ENCODE data around the gene TMCO4.
"Not testable (repeated sequence)": the region's sequence is repeated elsewhere in the genome, so short reads cannot be mapped to it uniquely, and the experiment has no call there.

Gene TMCO4

DNA sequence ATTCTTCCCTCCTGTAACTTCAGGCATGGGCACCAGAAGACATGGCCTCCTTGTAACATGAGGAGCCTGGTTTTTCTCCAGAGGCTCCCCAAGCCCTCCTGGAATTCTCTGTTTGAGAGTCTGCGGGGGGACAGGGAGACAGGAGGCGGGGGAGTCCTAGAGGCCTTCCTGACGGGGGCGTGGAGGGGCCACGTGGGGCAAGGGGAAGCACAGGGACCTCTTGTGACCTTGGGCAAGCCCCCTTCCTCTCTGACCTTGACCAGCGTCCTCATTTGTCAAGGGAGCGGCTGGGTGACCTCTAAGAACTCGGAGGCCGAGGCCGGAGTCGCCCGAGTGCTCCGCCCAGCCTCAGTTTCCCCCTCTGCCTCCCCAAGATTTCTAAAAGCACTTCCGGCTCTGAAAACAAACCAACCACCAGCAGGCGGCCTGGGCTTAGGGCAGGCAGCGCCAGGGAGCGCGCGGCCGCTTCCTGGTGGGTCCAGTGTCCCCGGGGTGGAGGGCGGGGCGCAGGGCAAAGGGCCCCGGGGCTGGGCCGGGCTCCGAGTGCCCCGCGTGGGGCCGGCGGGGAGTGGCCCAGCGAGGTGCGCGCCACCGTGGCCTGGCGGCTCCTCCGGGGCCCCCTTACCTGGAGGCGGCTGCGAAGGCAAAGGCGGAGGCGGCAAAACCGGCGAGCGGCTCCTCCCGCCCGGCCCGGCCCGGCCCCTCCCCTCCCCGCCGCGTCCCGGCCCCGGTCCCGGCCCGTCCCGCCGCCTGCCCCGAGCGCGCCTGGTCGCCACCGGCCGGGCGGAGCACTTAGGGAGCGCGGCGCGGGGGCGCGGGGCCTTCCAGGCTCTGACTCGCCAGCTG lies at the start of gene TMCO4:
Gene TMCO4 (minus strand): TSS at position 687 of the 846 bp plus-strand sequence. CDS start 19,158 bp downstream, outside the sequence.
- H3K4me3 ChIP-seq (ENCODE audit: low read length), result peak within 1 kb of the TSS; percentile 87
- peaks cover 14% of the 10 kb centered on the region for H3K4me1 ChIP-seq (ENCODE audit: control insufficient read depth, insufficient read depth, low read length)
- H3K9ac ChIP-seq (ENCODE audit: low read length), result peak within 1 kb of the TSS; percentile 97

GRCh38 chr1:19849307-19849706 lies 49.6 kb upstream of the TMCO4 start:
- H3K4me3 ChIP-seq (ENCODE audit: low read length); H3K9ac ChIP-seq (ENCODE audit: low read length); H3K9me3 ChIP-seq (ENCODE audit: control insufficient read depth, low read length); H3K27me3 ChIP-seq (ENCODE audit: control insufficient read depth, insufficient read depth, low read length); H3K36me3 ChIP-seq (ENCODE audit: control insufficient read depth, insufficient read depth, low read length): not testable (repeated sequence)
- peaks cover 12% of the 10 kb centered on the region for H3K4me1 ChIP-seq (ENCODE audit: control insufficient read depth, insufficient read depth, low read length)

More for the DNA sequence above, at the start of gene TMCO4:
- H3K27me3 ChIP-seq (ENCODE audit: control insufficient read depth, insufficient read depth, low read length), result no peaks in the 10 kb centered on the region
- H3K9me3 ChIP-seq (ENCODE audit: control insufficient read depth, low read length), result no peaks in the 10 kb centered on the region
- H3K36me3 ChIP-seq (ENCODE audit: control insufficient read depth, insufficient read depth, low read length), result no peaks in the 10 kb centered on the region

- H3K36me3 ChIP-seq (ENCODE audit: control insufficient read depth, insufficient read depth, low read length); H3K9ac ChIP-seq (ENCODE audit: low read length); H3K9me3 ChIP-seq (ENCODE audit: control insufficient read depth, low read length); H3K4me3 ChIP-seq (ENCODE audit: low read length); H3K27me3 ChIP-seq (ENCODE audit: control insufficient read depth, insufficient read depth, low read length): not testable (repeated sequence)
- peaks cover 12% of the 10 kb centered on the region for H3K4me1 ChIP-seq (ENCODE audit: control insufficient read depth, insufficient read depth, low read length)
Observed at GRCh38 chr1:19847334-19847733, 47.6 kb upstream of the TMCO4 start.

- H3K4me3 ChIP-seq (ENCODE audit: low read length), result no peak overlapping the region
- H3K36me3 ChIP-seq (ENCODE audit: control insufficient read depth, insufficient read depth, low read length), result no peaks in the 10 kb centered on the region
- H3K9ac ChIP-seq (ENCODE audit: low read length), result no peak overlapping the region
- H3K27me3 ChIP-seq (ENCODE audit: control insufficient read depth, insufficient read depth, low read length), result no peaks in the 10 kb centered on the region
- no peaks in the 10 kb centered on the region for H3K9me3 ChIP-seq (ENCODE audit: control insufficient read depth, low read length)
- peaks cover 12% of the 10 kb centered on the region for H3K4me1 ChIP-seq (ENCODE audit: control insufficient read depth, insufficient read depth, low read length)
Observed at GRCh38 chr1:19846338-19846737, 46.6 kb upstream of the TMCO4 start.

DNA sequence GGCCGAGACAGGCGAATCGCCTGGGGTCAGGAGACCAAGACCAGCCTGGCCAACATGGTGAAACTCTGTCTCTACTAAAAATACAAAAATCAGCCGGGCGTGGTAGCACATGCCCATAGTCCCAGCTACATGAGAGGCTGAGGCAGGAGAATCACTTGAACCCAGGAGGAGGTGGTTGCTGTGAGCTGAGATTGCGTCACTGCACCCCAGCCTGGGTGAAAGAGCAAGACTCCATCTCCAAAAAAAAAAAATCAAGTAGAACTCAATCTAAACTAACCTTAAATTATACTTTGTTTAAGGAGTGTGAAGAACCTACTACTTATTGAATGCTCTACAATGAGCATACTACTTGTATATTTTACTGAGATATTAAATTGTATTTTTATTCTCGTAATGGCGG lies 45.8 kb upstream of the TMCO4 start:
- Histone ChIP-seq H3K9ac (ENCODE audit: low read length) (no peak overlapping the region), H3K4me3 (ENCODE audit: low read length) (no peak overlapping the region), H3K27me3 (ENCODE audit: control insufficient read depth, insufficient read depth, low read length) (no peaks in the 10 kb centered on the region), H3K4me1 (ENCODE audit: control insufficient read depth, insufficient read depth, low read length) (peaks cover 12% of the 10 kb centered on the region), H3K9me3 (ENCODE audit: control insufficient read depth, low read length) (no peaks in the 10 kb centered on the region), H3K36me3 (ENCODE audit: control insufficient read depth, insufficient read depth, low read length) (no peaks in the 10 kb centered on the region)

DNA sequence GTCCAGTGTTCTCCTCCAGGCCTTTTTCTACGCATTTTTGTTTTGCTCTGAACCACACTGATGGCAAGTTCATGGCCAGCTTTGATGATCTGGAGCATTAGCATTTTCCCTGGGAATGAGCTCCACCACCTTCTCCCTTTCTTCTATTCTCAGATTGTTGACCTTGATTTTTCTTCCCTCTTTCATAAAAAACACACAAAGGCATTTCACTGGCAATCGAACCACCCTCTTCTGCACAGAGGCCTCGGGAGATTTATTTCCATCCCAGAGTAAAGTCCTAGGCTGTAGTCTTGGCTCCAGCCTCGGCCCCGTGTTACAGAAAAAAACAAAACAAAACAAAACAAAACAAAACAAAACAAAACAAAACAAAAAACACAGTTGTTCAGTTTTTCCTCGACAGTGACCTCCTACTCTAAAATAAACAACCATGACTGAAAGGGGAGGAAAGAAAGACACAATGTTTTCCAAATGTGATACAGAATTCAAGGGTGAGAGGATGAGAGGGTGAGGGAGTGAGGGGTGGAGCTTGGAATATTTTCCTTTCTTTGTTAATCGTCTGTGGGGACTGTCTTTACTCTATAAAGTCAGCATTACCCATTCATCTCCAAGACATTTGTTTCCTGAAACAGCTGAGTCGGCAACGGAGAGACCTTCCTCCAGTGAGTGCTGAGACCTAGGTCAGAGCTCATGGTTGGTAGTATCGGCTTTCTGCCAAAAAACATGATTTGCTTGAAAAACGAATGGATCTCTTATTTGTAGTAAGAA lies 45.2 kb upstream of the TMCO4 start:
- no peaks in the 10 kb centered on the region for H3K27me3 ChIP-seq (ENCODE audit: control insufficient read depth, insufficient read depth, low read length)
- peaks cover 12% of the 10 kb centered on the region for H3K4me1 ChIP-seq (ENCODE audit: control insufficient read depth, insufficient read depth, low read length)
- no peaks in the 10 kb centered on the region for H3K9me3 ChIP-seq (ENCODE audit: control insufficient read depth, low read length)
- no peak overlapping the region for H3K9ac ChIP-seq (ENCODE audit: low read length)
- no peak overlapping the region for H3K4me3 ChIP-seq (ENCODE audit: low read length)
- H3K36me3 ChIP-seq (ENCODE audit: control insufficient read depth, insufficient read depth, low read length), result no peaks in the 10 kb centered on the region

- H3K9ac ChIP-seq (ENCODE audit: low read length), result no peak overlapping the region
- no peaks in the 10 kb centered on the region for H3K36me3 ChIP-seq (ENCODE audit: control insufficient read depth, insufficient read depth, low read length)
- H3K9me3 ChIP-seq (ENCODE audit: control insufficient read depth, low read length), result no peaks in the 10 kb centered on the region
- H3K4me1 ChIP-seq (ENCODE audit: control insufficient read depth, insufficient read depth, low read length), result no peaks in the 10 kb centered on the region
- no peak overlapping the region for H3K4me3 ChIP-seq (ENCODE audit: low read length)
- H3K27me3 ChIP-seq (ENCODE audit: control insufficient read depth, insufficient read depth, low read length), result no peaks in the 10 kb centered on the region
Observed at GRCh38 chr1:19840228-19840627, 40.5 kb upstream of the TMCO4 start.

GRCh38 chr1:19837866-19838265 lies 38.1 kb upstream of the TMCO4 start:
- Histone ChIP-seq H3K9ac (ENCODE audit: low read length) (no peak overlapping the region), H3K4me3 (ENCODE audit: low read length) (no peak overlapping the region), H3K27me3 (ENCODE audit: control insufficient read depth, insufficient read depth, low read length) (no peaks in the 10 kb centered on the region), H3K36me3 (ENCODE audit: control insufficient read depth, insufficient read depth, low read length) (no peaks in the 10 kb centered on the region), H3K9me3 (ENCODE audit: control insufficient read depth, low read length) (no peaks in the 10 kb centered on the region), H3K4me1 (ENCODE audit: control insufficient read depth, insufficient read depth, low read length) (no peaks in the 10 kb centered on the region)

DNA sequence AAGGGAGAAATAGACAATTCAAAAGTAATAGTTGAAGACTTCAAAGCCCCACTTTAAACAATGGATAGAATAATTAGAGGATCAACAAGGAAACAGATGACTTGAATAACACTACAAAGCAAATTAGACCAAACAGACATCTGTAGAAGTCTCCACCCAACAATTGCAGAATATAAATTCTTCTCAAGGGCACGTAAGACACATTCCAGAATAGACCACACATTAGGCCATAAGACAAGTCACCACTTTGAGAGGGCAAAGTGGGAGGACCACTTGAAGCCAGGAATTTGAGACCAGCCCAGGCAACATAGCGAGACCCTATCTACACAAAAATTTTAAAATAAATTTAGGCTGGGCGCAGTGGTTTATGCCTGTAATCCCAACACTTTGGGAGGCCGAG lies 35.9 kb upstream of the TMCO4 start:
- H3K9ac ChIP-seq (ENCODE audit: low read length), result no peak overlapping the region
- no peak overlapping the region for H3K4me3 ChIP-seq (ENCODE audit: low read length)
- H3K27me3 ChIP-seq (ENCODE audit: control insufficient read depth, insufficient read depth, low read length), result no peaks in the 10 kb centered on the region
- H3K36me3 ChIP-seq (ENCODE audit: control insufficient read depth, insufficient read depth, low read length), result no peaks in the 10 kb centered on the region
- H3K9me3 ChIP-seq (ENCODE audit: control insufficient read depth, low read length), result no peaks in the 10 kb centered on the region
- no peaks in the 10 kb centered on the region for H3K4me1 ChIP-seq (ENCODE audit: control insufficient read depth, insufficient read depth, low read length)

- H3K4me3 ChIP-seq (ENCODE audit: low read length), result no peak overlapping the region
- H3K4me1 ChIP-seq (ENCODE audit: control insufficient read depth, insufficient read depth, low read length), result no peaks in the 10 kb centered on the region
- no peaks in the 10 kb centered on the region for H3K9me3 ChIP-seq (ENCODE audit: control insufficient read depth, low read length)
- H3K36me3 ChIP-seq (ENCODE audit: control insufficient read depth, insufficient read depth, low read length), result no peaks in the 10 kb centered on the region
- H3K27me3 ChIP-seq (ENCODE audit: control insufficient read depth, insufficient read depth, low read length), result no peaks in the 10 kb centered on the region
- no peak overlapping the region for H3K9ac ChIP-seq (ENCODE audit: low read length)
Observed at GRCh38 chr1:19831441-19831840, 31.7 kb upstream of the TMCO4 start.

GRCh38 chr1:19828546-19828945 lies 28.8 kb upstream of the TMCO4 start:
- Histone ChIP-seq H3K27me3 (ENCODE audit: control insufficient read depth, insufficient read depth, low read length) (no peaks in the 10 kb centered on the region), H3K9me3 (ENCODE audit: control insufficient read depth, low read length) (no peaks in the 10 kb centered on the region), H3K4me3 (ENCODE audit: low read length) (no peak overlapping the region), H3K4me1 (ENCODE audit: control insufficient read depth, insufficient read depth, low read length) (no peaks in the 10 kb centered on the region), H3K9ac (ENCODE audit: low read length) (no peak overlapping the region), H3K36me3 (ENCODE audit: control insufficient read depth, insufficient read depth, low read length) (no peaks in the 10 kb centered on the region)

GRCh38 chr1:19825298-19825697 lies 25.6 kb upstream of the TMCO4 start:
- no peaks in the 10 kb centered on the region for H3K9me3 ChIP-seq (ENCODE audit: control insufficient read depth, low read length)
- H3K36me3 ChIP-seq (ENCODE audit: control insufficient read depth, insufficient read depth, low read length), result no peaks in the 10 kb centered on the region
- no peaks in the 10 kb centered on the region for H3K4me1 ChIP-seq (ENCODE audit: control insufficient read depth, insufficient read depth, low read length)
- H3K9ac ChIP-seq (ENCODE audit: low read length), result no peak overlapping the region
- no peaks in the 10 kb centered on the region for H3K27me3 ChIP-seq (ENCODE audit: control insufficient read depth, insufficient read depth, low read length)
- no peak overlapping the region for H3K4me3 ChIP-seq (ENCODE audit: low read length)

Data from mucosa of stomach (tissue), 1 donor.